ENCODE results near the gene LPO.

LPO gene

DNA sequence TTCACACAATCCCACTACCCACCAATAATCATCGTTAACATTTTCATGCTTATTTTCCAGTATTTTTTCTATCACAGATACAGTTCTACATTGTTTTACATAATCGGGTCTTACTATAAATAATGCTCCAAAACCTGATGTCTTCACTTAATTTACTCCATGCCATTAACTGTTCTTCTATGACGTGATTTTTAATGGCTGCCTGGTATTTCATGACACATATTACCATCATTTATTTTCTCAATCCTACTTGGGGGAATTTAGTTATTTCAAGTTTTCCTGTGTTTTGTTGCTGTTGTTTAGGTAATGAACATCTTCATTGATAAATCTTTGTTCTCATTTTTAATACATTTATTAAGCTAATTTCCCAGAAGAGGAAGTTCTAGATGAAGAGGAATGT, 14.7 kb downstream of the LPO start:
- in situ Hi-C loops (cut with MboI; ENCODE audit: low sequenced_read_pairs): no loop called here

GRCh38 chr17:58254803-58255202, 16.4 kb downstream of the LPO start:
- in situ Hi-C loops (cut with MboI; ENCODE audit: low sequenced_read_pairs): no loop called here

DNA sequence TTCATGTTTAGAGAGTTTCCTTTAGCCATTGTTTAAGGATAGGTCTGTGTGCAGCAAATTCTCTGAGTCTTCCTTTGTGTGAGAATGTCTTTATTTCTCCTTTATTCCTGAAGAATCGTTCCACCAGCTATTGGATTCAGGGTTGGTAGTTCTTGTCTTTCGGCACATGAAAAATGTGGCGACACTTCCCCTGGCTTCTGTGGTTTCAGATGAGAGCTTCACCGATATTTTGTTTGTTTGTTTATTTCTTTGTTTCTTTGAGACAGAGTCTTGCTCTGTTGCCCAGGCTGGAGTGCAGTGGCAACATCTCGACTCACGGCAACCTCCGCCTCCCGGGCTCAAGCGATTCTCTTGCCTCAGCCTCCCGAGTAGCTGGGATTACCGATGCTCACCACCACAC, 23.8 kb downstream of the LPO start:
- in situ Hi-C loops (cut with MboI; ENCODE audit: low sequenced_read_pairs): no loop called here

GRCh38 chr17:58263773-58264172, 25.4 kb downstream of the LPO start:
- in situ Hi-C loops (cut with MboI; ENCODE audit: low sequenced_read_pairs): no loop called here

GRCh38 chr17:58264407-58265103, 26.2 kb downstream of the LPO start:
- in situ Hi-C loops (cut with MboI; ENCODE audit: low sequenced_read_pairs): no loop called here

DNA sequence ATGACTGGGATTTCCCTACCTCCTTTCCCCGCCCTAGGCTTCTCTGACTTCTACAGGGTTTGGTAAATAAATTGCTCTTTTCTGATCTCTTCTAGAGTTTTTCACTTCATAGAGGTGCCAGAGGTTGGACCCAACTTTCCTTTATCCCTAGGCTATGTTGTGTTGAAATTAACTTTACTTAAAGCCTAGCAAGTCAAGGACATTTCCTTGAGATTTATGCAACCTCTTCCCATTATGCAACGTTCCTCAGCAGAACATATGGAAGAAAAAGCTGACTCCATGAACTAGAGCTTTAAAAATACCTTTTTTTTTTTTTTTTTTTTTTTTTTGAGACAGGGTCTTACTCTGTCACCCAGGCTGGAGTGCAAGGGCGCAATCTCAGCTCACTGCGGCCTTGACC, 26.9 kb downstream of the LPO start:
- in situ Hi-C loops (cut with MboI; ENCODE audit: low sequenced_read_pairs): no loop called here

- in situ Hi-C loops (cut with MboI; ENCODE audit: low sequenced_read_pairs): no loop called here
These were observed 27.8 kb downstream of the LPO start for GRCh38 chr17:58265902-58266875.

DNA sequence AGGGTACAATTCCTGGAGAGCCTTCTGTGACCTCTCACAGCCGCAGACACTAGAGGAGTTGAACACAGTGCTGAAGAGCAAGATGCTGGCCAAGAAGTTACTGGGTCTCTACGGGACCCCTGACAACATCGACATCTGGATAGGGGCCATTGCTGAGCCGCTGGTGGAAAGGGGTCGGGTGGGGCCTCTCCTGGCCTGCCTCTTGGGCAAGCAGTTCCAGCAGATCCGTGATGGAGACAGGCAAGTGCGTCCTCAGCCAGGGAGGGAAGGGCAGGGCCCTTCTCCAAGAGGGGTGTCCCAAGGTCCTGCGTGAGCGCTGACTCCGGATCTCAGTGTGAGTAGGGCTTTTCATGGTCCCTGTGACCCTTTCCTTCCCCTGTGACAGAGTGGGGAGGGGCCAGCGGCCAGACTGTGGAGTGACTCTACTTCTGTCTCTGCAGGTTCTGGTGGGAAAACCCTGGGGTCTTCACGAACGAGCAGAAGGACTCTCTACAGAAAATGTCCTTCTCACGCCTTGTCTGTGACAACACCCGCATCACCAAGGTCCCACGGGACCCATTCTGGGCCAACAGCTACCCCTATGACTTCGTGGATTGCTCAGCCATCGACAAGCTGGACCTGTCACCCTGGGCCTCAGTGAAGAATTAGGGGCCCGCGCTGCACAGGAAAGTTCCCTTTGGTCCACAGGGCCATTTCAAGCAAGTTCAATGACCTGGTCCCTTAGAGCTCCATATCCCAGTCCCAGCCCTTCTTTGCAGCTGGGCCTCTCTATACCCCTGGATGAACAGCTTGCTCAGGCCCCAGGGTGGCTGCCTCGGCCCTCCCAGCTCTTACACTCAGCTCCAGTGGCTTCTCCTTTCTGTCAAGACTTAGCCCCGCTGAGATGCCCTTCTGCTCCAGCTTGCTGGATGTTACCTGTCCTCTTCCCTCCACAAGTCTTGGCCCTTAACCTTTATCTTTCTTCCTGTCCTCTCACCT, 29.3 kb downstream of the LPO start:
- in situ Hi-C loops (cut with MboI; ENCODE audit: low sequenced_read_pairs): no loop called here

DNA sequence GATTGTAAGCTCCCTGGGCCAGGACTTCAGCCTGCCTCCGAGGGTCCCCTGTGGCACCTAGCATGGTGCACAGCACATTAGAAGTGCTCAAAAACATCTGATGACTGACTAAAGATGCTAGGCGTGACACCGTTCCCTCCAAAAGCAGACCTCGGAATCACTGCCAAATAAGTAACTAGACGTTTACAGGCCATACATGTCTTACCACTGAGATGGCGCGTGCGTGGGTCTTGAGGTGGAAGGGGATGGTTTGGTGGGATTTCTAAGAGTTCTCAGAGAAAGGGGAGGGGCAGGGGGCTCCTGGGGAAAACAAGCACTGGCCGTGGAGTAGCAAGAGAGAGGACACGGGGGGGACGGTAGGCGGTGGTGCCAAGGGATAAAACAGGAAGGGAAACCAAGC, 29.9 kb downstream of the LPO start:
- in situ Hi-C loops (cut with MboI; ENCODE audit: low sequenced_read_pairs): no loop called here

- in situ Hi-C loops (cut with MboI; ENCODE audit: low sequenced_read_pairs): no loop called here
These were observed 30.6 kb downstream of the LPO start for GRCh38 chr17:58268774-58269556.

- in situ Hi-C loops (cut with MboI; ENCODE audit: low sequenced_read_pairs): no loop called here
These were observed 31.3 kb downstream of the LPO start for GRCh38 chr17:58269557-58270291.

DNA sequence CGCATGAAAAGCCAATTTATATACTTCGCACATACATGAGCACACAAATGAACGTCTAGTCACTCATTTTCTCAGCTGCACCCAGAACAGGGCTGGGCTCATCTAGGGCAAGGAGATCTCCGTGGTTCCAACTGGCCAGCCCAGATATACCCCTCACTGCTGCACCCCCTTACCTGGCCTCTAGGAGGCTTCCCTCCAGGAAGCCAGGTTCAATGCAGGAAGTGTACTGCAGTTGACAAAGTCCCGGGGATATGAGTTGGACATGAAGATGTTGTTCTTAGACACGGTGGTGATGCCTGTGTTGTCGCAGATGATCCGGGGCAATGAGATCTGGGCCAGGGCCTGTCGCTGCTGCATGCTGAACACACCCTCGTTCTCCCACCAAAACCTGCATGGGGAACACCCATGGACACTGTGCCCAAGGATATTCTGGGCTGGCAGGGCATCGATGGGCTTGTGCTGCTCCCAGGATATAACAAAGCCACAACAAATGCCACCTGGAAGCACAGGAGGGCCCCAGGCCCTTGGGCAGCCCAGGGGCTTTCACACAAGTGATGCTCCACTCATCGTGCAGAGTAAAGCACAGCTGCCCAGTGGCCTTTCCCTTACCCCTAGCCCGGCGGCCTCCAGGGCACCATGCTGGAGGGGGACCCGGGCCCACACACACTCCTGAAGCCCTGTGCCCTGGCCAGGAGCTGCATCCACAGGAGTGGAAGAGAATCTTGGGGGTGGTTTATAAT, 32.3 kb downstream of the LPO start:
- in situ Hi-C loops (cut with MboI; ENCODE audit: low sequenced_read_pairs): no loop called here

DNA sequence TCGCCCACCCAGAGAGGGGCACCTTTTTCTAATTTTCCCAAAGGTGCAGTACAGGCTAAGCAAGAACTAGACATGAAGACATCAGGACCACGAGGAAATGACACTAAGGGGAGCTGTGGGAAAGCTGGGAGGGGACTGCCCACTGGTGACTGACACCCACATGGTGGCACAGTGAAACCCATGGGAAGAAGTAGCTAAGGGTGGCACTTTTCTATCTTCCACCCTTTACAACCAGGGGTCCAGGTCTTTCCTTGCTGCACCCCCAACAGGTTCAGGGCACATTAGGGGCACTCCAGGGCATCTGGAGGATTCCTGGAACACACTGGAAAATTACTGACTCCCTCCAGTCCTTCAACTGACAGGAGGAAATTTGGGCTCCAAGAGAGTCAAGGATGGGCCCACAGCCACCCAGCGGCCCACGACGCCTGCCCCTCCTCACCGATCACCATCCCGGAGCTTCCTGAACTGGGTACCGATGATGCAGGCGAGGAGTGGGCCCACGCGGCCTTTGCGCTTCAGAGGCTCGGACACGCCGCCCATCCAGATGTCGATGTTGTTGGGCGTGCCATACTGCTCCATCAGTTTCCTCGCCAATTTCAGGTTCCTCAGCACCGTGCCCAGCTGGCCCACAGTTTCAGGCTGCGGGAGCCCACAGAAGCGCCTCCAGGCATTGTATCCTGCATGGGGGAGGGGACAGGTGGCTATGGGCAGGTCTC, 33.0 kb downstream of the LPO start:
- in situ Hi-C loops (cut with MboI; ENCODE audit: low sequenced_read_pairs): no loop called here

DNA sequence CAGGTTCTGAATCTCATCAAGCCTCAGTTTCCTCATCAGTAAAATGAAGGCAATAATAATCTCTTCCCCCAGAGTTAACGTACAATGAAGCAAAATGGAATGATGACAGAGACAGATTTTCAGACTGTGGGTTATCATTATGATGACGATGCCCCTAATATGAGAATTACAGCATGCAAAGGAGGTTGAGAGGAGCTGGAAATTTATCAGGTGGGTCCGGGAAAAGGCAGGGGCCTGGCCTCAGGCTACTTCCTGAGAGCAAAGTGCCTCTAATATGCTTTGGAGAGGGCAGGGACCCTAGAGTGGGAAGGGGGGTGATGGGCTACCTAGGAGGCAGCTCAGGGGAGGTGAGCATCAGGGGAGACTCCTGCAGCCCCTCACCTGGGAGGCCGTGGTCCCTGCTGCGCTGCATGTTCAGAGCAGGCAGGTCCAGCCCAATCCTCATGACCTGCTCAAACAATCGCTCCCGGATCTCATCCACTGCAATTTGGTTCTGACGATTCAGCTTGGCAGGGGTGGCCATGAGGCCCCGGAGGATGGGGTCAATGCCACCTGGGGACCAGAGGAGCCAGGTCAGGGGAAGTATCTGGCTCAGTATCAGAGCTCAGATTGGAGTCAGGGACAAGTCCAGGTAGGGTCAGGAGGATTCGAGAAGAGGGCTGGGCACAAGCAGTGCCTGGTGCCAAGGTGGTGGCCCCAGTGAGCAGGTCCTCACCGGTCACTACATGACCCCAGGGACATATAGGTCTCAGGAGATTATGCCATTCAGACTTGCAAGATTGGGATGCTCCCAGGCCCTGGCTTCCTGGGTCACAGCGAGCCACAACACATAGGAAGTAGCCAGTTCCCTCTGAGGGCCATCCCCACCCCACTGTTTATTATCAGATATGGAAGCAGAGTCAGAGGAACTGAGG, 34.2 kb downstream of the LPO start:
- in situ Hi-C loops (cut with MboI; ENCODE audit: low sequenced_read_pairs): no loop called here

- in situ Hi-C loops (cut with MboI; ENCODE audit: low sequenced_read_pairs): no loop called here
These were observed 35.2 kb downstream of the LPO start for GRCh38 chr17:58273453-58274104.

DNA sequence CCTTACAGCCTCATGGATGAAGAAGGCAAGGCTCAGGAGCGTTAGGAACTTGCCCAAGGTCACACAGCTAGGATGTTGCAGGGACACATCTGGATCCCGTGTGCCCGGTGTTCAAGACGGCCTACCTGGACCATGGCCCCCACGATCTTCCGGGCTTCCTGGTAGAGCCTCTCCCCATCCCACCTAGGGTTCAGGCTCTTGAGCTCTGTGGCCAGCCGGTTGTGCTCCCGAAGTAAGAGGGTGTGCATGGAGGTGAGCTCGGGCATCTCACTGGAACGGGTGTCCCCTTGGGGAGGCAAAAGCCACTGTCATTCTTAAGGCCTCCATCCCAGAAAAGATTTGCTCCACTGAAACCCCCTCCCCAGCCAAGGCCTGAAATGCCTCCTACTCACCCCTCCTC, 37.0 kb downstream of the LPO start:
- in situ Hi-C loops (cut with MboI; ENCODE audit: low sequenced_read_pairs): no loop called here

- in situ Hi-C loops (cut with MboI; ENCODE audit: low sequenced_read_pairs): no loop called here
These were observed 38.0 kb downstream of the LPO start for GRCh38 chr17:58276423-58276822.
